Esophagus squamous epithelium (tissue), 4 donors: ENCODE measurements around the gene ANO6.
A peak's percentile ranks its signal among the peaks of the same experiment; 100 is the strongest.

Source experiments
- CTCF ChIP-seq, 6 experiments: fragments of 450-650 bp in 4 of 6; fragments of 200-600 bp in 2 of 6; sonication (generic) in 2 of 6; IDR thresholded peaks; one replicate each; pipeline ENCODE4 v1.5.1; 2016 to 2019; ENCODE audit warnings: antibody characterized with exemption in 6 of 6, mild to moderate bottlenecking in 4 of 6, moderate library complexity in 4 of 6
- POLR2A ChIP-seq, 4 donors: fragments of 450-650 bp; IDR thresholded peaks; one replicate each; pipeline ENCODE4 v1.6.1; 2017; ENCODE audit warnings: antibody characterized with exemption in 4 of 4, mild to moderate bottlenecking in 4 of 4, moderate library complexity in 3 of 4

- TF ChIP-seq CTCF (IDR thresholded peaks at IDR 0.05) (peak in 3 of 6 experiments; percentile 20 to 31 (median 29)), POLR2A (IDR thresholded peaks at IDR 0.05) (no peak)
These were observed 32.6 kb upstream of the ANO6 start for GRCh38 chr12:45183246-45183645.
